DOHH2 (cell line): Measurements from ENCODE around the gene GMPS.
A peak's percentile ranks its signal among the peaks of the same experiment; 100 is the strongest.
"Not testable (repeated sequence)": the region's sequence is repeated elsewhere in the genome, so short reads cannot be mapped to it uniquely, and the experiment has no call there.

Source experiments
- H3F3A ChIP-seq: fragments of 200-600 bp; sonication (generic), shearing (Covaris generic); 2 replicates; pipeline ENCODE4 v1.6.0; 2016; ENCODE audit warnings: antibody characterized with exemption, mild to moderate bottlenecking; ENCODE audit not compliant: control insufficient read depth, insufficient read depth
- H3K27ac ChIP-seq: fragments of 200-600 bp; sonication (generic); 2 replicates; pipeline ENCODE4 v1.5.1; 2014; ENCODE audit warnings: low read depth, mild to moderate bottlenecking, low read length, moderate library complexity
- H3K27me3 ChIP-seq: fragments of 200-600 bp; sonication (generic); 2 replicates; pipeline ENCODE4 v1.6.1; 2014; ENCODE audit warnings: mild to moderate bottlenecking, low read length, mixed read lengths; ENCODE audit not compliant: control insufficient read depth
- H3K36me3 ChIP-seq: fragments of 200-600 bp; sonication (generic); 2 replicates; pipeline ENCODE4 v1.6.1; 2014; ENCODE audit warnings: mild to moderate bottlenecking, low read length, moderate library complexity, mixed read lengths; ENCODE audit not compliant: control insufficient read depth
- H3K4me1 ChIP-seq: fragments of 200-600 bp; sonication (generic); 2 replicates; pipeline ENCODE4 v1.6.1; 2014; ENCODE audit warnings: mild to moderate bottlenecking, low read length, mixed read lengths; ENCODE audit not compliant: control insufficient read depth
- H3K4me2 ChIP-seq: fragments of 200-600 bp; sonication (generic); 2 replicates; pipeline ENCODE4 v1.6.0; 2014; ENCODE audit warnings: mild to moderate bottlenecking, low read length, moderate library complexity
- H3K4me3 ChIP-seq: fragments of 200-600 bp; sonication (generic); 2 replicates; pipeline ENCODE4 v1.5.1; 2014; ENCODE audit warnings: mild to moderate bottlenecking, low read length, mixed read lengths
- H3K79me2 ChIP-seq: fragments of 200-600 bp; sonication (generic); 2 replicates; pipeline ENCODE4 v1.6.1; 2014; ENCODE audit warnings: mild to moderate bottlenecking, low read length, mixed read lengths; ENCODE audit not compliant: control insufficient read depth
- H3K9me2 ChIP-seq: fragments of 200-600 bp; sonication (generic); replicated peaks from 2 replicates; pipeline ENCODE4 v1.6.1; 2014; ENCODE audit warnings: mild to moderate bottlenecking, low read length, mixed read lengths; ENCODE audit not compliant: control insufficient read depth
- H3K9me3 ChIP-seq: fragments of 200-600 bp; sonication (generic); 2 replicates; pipeline ENCODE4 v1.6.1; 2014; ENCODE audit warnings: antibody characterized with exemption, low read length, mixed read lengths; ENCODE audit not compliant: control insufficient read depth, insufficient read depth
- H4K20me1 ChIP-seq: fragments of 200-600 bp; sonication (generic); 2 replicates; pipeline ENCODE4 v1.6.0; 2014; ENCODE audit warnings: low read depth, mild to moderate bottlenecking, antibody characterized with exemption, low read length, moderate library complexity; ENCODE audit not compliant: control insufficient read depth, insufficient read depth
- EZH2phosphoT487 ChIP-seq: fragments of 200-600 bp; sonication (generic); IDR thresholded peaks from 2 replicates; pipeline ENCODE4 v1.6.1; 2017; ENCODE audit warnings: borderline replicate concordance, mild to moderate bottlenecking, antibody characterized with exemption, low read length, moderate library complexity, mixed read lengths
- TF ChIP-seq, protein P1 (sequence below): fragments of 200-600 bp; sonication (generic); IDR thresholded peaks from one replicate; pipeline ENCODE4 v1.5.1; 2014; ENCODE audit warnings: antibody characterized with exemption, mild to moderate bottlenecking, low read depth, low read length; ENCODE audit not compliant: poor library complexity, severe bottlenecking

GMPS gene

GRCh38 chr3:155843569-155843968, 26.9 kb upstream of the GMPS start:
- H3K79me2 ChIP-seq = peaks cover 46% of the 10 kb centered on the region
- peaks cover 3% of the 10 kb centered on the region; the same call in 1 of the 2 replicates for H3K4me1 ChIP-seq
- no peaks in the 10 kb centered on the region for H3K9me2 ChIP-seq
- H3K27ac ChIP-seq = no peak overlapping the region
- no peaks in the 10 kb centered on the region for H3K9me3 ChIP-seq
- TF ChIP-seq EZH2phosphoT487 = no peak
- TF ChIP-seq, protein P1, sequence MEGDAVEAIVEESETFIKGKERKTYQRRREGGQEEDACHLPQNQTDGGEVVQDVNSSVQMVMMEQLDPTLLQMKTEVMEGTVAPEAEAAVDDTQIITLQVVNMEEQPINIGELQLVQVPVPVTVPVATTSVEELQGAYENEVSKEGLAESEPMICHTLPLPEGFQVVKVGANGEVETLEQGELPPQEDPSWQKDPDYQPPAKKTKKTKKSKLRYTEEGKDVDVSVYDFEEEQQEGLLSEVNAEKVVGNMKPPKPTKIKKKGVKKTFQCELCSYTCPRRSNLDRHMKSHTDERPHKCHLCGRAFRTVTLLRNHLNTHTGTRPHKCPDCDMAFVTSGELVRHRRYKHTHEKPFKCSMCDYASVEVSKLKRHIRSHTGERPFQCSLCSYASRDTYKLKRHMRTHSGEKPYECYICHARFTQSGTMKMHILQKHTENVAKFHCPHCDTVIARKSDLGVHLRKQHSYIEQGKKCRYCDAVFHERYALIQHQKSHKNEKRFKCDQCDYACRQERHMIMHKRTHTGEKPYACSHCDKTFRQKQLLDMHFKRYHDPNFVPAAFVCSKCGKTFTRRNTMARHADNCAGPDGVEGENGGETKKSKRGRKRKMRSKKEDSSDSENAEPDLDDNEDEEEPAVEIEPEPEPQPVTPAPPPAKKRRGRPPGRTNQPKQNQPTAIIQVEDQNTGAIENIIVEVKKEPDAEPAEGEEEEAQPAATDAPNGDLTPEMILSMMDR = no peak
- H3F3A ChIP-seq = 0 out of 2 replicates have a peak, but pooled peaks cover 3% of the 10 kb centered on the region
- no peaks in the 10 kb centered on the region for H4K20me1 ChIP-seq
- H3K4me2 ChIP-seq = no peak overlapping the region; the same call in 1 of the 2 replicates
- peaks cover 21% of the 10 kb centered on the region for H3K36me3 ChIP-seq
- no peak overlapping the region for H3K4me3 ChIP-seq
- no peaks in the 10 kb centered on the region for H3K27me3 ChIP-seq

GRCh38 chr3:155846119-155846518, 24.3 kb upstream of the GMPS start:
- Histone ChIP-seq H3K4me3 (no peak overlapping the region), H3K79me2 (peaks cover 68% of the 10 kb centered on the region), H3F3A (0 out of 2 replicates have a peak, but pooled peaks cover 3% of the 10 kb centered on the region), H3K9me3 (no peaks in the 10 kb centered on the region), H3K4me2 (no peak overlapping the region), H3K9me2 (no peaks in the 10 kb centered on the region), H3K27ac (no peak overlapping the region), H3K4me1 (peaks cover 14% of the 10 kb centered on the region), H3K36me3 (peaks cover 25% of the 10 kb centered on the region), H3K27me3 (no peaks in the 10 kb centered on the region), H4K20me1 (0 out of 2 replicates have a peak, but pooled peaks cover 4% of the 10 kb centered on the region)
- no peak for TF ChIP-seq EZH2phosphoT487
- TF ChIP-seq, protein P1 = no peak

DNA sequence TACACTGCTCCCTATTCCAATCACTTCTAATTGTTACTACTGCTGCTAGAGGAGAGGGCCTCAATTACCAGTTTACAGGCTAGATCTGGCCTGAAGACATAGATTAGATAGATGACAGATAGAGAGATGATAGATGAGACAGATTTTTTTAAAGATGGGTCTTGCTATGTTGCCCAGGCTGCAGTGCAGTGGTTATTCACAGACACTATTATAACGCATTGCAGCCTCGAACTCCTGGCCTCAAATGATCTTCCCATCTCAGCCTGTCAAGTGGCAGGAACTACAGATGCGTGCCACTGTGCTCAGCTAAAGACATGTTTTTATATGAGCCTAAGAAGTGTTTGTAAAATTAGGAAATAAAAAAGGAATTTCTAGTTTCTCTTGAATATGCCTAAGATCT, 22.5 kb upstream of the GMPS start:
- Histone ChIP-seq H3K27me3 (no peaks in the 10 kb centered on the region), H3K79me2 (peaks cover 85% of the 10 kb centered on the region), H3K9me2 (no peaks in the 10 kb centered on the region), H3K27ac (no peak overlapping the region), H3K9me3 (no peaks in the 10 kb centered on the region), H3K4me3 (no peak overlapping the region), H4K20me1 (peaks cover 11% of the 10 kb centered on the region; the same call in 1 of the 2 replicates), H3K4me2 (peak overlapping the region; percentile 0; the same call in 1 of the 2 replicates), H3F3A (0 out of 2 replicates have a peak, but pooled peaks cover 3% of the 10 kb centered on the region), H3K36me3 (peaks cover 38% of the 10 kb centered on the region), H3K4me1 (peaks cover 25% of the 10 kb centered on the region)
- TF ChIP-seq, protein P1 = no peak
- TF ChIP-seq EZH2phosphoT487 = no peak

GRCh38 chr3:155849404-155849803, 21.0 kb upstream of the GMPS start:
- H3K9me2 ChIP-seq, H3K27ac ChIP-seq, H3F3A ChIP-seq, H3K9me3 ChIP-seq, H3K27me3 ChIP-seq: not testable (repeated sequence)
- H4K20me1 ChIP-seq = peaks cover 15% of the 10 kb centered on the region; the same call in 1 of the 2 replicates
- peak overlapping the region; percentile 30 for H3K4me2 ChIP-seq
- H3K36me3 ChIP-seq = peaks cover 38% of the 10 kb centered on the region
- peaks cover 86% of the 10 kb centered on the region for H3K79me2 ChIP-seq
- H3K4me1 ChIP-seq = peaks cover 25% of the 10 kb centered on the region
- H3K4me3 ChIP-seq = 0 out of 2 replicates have a peak overlapping the region, but pooled peaks have one; percentile 13
